Fibroblast of skin of right quadriceps (primary cell): ENCODE measurements around the gene SRL.
"Not testable (repeated sequence)": the region's sequence is repeated elsewhere in the genome, so short reads cannot be mapped to it uniquely, and the experiment has no call there.

Experiments
- DNase-seq: peaks from one replicate; pipeline ENCODE4 v3.0.0-alpha.2; 2013

SRL gene

DNA sequence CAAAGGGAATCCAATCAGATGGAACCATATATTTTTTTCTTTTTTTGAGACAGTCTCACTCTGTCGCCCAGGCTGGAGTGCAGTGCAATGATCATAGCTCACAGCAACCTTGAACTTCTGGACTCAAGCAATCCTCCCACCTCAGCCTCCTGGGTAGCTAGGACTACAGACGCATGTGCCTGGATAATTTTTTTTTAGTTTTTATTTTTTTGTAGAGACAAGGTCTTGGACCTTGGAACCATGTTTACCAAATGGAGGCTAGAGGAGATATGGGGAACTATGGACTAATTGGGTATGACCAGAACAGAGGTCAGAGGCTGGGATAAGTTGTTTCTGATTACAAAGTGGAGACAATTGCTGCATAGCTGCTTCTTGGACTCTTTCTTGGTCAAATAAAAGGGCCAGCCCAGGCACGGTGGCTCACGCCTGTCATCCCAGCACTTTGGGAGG, 84.5 kb downstream of the SRL start:
- no peak for DNase-seq

DNA sequence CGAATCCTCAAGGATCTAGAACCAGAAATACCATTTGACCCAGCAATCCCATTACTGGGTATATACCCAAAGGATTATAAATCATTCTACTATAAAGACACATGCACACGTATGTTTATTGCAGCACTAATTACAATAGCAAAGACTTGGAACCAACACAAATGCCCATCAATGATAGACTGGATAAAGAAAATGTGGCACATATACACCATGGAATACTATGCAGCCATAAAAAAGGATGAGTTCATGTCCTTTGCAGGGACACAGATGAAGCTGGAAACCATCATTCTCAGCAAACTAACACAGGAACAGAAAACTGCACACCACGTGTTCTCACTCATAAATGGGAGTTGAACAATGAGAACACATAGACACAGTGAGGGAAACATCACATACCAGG, 85.4 kb downstream of the SRL start:
- DNase-seq = not testable (repeated sequence)

DNA sequence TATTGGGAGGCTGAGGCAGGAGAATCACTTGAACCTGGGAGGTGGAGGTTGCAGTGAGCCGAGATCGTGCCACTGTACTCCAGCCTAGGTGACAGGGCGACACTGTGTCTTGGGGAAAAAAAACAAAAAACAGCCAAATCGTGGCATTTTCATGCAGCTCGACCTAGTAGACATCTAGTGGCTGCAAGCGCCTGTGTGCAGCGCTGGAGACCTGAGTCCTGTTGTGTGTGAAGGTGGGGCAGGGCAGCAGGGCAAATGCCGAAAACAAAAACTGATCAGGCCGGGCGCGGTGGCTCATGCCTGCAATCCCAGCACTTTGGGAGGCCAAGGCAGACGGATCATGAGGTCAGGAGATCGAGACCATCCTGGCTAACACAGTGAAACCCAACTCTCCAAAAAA, 88.5 kb downstream of the SRL start:
- DNase-seq = not testable (repeated sequence)

DNA sequence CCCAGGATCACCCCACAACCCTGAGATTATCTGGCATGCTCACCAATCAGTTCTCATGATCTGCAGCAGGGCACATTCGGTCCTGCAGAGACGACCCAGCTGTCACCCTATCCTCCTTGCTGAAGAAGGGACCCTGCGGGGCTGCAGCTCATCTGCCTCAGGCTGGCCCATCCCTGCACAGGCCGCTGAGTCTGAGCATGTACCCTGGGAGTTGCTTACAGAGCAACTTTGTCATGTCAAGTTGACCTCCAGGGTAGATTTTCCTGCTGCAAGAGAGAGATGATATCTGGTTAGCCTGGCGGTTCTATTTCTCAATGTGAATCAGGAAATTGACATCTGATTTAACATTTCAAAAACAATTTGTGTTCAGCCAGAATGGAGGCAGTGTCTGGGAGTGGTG, 89.6 kb downstream of the SRL start:
- DNase-seq = no peak

DNA sequence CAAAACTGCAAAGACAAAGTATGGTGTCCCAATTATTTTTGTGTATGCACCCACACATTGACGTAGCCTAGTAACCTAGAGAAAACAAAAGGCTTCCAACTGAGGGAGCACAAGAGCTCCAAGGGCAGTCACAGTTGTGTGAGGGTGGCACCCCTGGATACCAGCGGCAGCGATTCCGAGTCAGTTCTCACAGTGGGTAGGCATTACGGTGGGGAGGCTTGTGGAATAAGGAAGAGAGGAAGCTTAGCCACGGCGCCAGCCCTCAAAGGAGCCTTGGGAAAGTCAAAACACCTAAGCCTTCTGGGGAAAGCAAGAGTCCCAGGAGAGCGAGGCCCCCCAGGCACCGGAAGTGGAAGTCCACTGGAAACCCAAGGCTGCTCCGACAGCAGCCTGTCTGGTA, 94.6 kb downstream of the SRL start:
- DNase-seq = no peak

DNA sequence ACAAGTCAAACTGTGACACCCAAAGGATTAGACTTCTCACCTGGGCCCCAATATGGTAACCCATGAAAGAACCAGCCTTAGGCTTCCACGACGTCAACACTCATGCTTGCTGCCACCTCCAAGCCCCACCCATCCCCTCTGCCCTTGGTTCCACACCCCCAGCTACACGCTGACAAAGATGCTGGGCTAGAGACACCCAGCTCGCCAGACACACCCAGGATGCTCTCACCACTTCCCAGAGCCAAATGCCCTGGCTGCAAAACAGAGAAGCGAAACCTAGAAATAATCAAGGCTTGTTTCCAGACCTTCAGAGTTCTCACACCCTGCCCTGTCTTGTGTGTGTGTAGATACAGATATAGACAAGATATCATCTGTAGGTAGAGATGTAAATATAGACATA, 99.6 kb downstream of the SRL start:
- DNase-seq = no peak

DNA sequence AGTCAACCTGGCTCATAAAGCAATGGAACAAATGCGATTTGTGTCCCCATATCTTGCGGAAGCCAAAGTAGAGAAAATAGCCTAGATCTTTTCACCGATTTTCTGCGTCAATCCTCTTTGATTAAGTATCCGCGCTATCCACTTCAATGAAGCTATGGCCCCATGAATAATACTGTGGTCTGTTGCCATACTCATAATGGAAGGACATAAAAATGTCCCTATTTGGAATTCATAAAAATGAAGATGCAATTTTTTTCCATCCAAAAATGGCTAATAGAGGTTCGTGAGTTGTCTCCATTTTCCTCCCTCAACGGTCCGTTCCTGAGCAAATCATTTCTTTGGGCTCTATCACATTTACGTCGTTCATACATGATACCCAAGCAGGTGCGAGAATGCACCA, 100.3 kb downstream of the SRL start:
- DNase-seq = no peak

DNA sequence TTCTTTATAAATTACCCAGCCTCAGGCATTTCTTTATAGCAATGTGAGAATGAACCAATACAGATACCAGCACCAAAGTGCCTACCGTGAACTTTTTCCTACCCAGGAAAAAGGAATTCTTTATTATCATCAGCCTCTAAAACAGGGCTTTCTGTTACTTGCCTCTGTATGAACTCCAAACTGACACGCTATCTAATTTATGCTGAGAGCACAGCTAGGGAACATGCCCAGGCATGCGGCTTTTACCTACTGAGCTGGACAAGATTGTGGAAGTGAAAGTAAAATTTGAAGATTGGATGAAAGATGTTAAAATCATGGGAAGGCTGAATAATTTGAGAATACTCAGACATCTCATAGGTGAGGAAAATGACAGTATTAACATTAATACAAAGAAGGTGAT, 101.2 kb downstream of the SRL start:
- peak; percentile 25 for DNase-seq

DNA sequence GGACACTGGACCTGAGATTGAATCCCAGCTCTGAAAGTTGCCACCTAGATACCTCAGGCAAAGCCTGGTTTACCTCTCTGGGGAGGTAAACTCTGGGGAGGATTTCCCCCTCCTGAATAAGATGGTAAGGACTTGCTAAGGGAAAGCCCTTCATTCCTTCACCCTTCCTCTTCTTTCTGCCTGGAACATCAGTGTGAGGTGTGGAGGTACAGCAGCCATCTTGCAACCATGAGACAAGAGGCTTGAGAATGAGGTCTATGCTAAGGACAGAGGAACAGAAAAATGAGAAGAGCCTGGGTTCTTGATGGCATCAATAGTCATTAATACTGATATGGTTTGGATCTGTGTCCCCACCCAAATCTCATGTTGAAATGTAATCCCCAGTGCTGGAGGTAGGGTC, 101.9 kb downstream of the SRL start:
- no peak for DNase-seq
